Hypothalamus (tissue), 51 donors: ENCODE results near the gene SLCO1A2.
"Not testable (repeated sequence)": the region's sequence is repeated elsewhere in the genome, so short reads cannot be mapped to it uniquely, and the experiment has no call there.

Experiments
- DNase-seq, 51 donors: peaks; one replicate each; lab custom pipeline; 2025; lab: John Stamatoyannopoulos, UW

The SLCO1A2 gene

GRCh38 chr12:21334771-21335325 lies at the start of gene SLCO1A2:
Gene SLCO1A2 (minus strand): TSS chr12:21334917. CDS start chr12:21334647, 270 bp downstream.
- no peak for DNase-seq

DNA sequence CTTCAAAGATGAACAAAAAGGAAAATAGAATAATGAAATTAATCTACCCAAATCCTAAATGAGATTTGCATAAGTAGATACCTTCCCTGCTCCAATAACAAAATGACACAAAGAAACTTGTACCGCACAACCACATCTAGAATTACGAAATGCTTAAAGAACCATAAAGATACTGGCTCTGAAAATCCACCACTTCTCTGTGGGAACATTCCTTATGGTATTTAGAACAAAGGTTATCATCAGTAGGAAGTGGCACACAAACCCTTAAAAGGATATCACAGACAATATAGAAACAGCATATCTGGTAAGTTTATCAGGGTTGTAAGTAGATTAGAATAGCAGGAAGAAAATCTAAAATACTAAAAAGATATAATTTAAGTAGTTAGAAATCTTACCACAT lies 49.5 kb upstream of the SLCO1A2 start:
- no peak for DNase-seq

DNA sequence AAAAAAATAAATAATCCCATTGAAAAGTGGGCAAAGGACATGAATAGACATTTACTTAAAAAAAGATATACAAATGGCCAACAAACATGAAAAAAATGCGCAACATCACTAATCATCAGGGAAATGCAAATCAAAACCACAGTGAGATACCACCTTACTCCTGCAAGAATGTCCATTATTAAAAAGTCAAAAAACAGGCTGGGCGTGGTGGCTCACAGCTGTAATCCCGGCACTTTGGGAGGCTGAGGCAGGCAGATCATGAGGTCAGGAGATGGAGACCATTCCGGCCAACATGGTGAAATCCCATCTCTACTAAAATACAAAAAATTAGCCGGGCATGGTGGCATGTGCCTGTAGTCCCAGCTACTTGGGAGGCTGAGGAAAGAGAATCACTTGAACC lies 46.6 kb upstream of the SLCO1A2 start:
- not testable (repeated sequence) for DNase-seq

GRCh38 chr12:21379218-21379617 lies 44.5 kb upstream of the SLCO1A2 start:
- no peak for DNase-seq

DNA sequence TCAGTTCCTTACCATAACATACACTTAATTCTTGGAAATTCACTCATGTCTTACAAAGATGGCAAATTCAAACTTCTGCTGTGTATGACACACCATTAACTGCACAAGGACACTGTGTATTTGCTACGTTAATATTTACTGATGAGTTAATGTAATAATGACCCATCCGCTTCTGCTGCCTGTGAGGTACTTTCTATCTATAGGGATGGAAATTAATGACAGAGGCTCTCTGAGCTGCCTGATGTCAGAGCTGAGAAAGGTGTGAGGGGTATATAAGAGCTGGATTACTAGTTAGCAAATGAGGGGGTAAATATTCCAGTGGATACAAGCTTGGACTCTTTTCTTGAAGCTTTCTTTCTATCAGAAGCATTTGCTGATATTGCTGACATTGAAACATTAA lies 37.9 kb upstream of the SLCO1A2 start, which contains the start of gene IAPP:
Gene IAPP, plus strand, starts transcription at position 301 of the 400 bp plus-strand sequence. CDS start 450 bp downstream, outside the sequence.
- DNase-seq: no peak

DNA sequence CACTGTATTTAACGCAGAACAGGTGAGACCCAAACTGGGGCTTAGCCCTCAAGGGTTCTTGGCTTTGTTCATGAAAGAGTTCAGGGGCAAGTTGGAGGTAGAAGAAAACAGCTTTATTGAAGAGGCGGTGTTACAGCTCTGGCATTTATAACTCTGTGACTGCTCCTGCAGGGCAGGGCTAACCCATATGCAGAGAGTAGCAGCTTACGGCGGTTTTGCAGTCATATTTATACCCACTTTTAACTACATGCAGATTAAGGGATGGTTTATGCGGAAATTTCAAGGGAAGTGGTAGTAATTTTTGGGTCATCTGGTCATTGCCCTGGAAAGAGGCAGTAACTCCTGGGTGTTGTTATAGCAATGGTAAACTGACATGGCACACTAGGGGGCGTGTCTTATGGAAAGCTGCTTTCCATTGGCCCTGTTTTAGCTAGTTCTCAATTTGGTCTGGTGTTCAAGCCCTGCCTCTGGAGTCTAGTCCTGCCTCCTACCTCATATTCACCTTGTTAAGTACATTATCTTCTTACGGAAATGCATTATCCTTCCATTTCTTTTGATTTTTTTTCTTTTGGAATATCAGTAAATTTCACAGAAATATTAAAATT lies 36.2 kb upstream of the SLCO1A2 start:
- no peak for DNase-seq

GRCh38 chr12:21369141-21369980 lies 34.6 kb upstream of the SLCO1A2 start:
- no peak for DNase-seq

- not testable (repeated sequence) for DNase-seq
Observed at GRCh38 chr12:21360632-21361031, 25.9 kb upstream of the SLCO1A2 start.

- no peak for DNase-seq
Observed at GRCh38 chr12:21354641-21355040, 19.9 kb upstream of the SLCO1A2 start.

DNA sequence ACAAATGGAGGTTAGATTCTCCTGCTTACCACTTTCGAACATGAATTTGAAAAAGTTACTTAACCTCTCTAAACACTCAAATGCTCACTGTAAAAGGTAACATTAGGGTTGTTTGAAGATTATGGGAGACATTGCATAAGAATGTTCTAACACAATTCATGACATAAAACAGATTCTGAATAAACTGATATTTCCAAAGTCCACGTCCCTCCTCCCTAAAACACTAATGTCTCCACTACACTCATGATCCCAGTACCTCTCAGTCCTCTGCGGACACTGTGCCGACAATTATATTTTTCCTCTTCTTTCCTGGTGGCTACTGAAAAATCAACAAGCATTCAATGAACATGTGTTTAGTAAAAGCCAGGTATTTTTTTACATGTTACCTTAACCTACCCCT lies 19.2 kb upstream of the SLCO1A2 start:
- no peak for DNase-seq

- DNase-seq: no peak
Observed at GRCh38 chr12:21353487-21353886, 18.8 kb upstream of the SLCO1A2 start.

DNA sequence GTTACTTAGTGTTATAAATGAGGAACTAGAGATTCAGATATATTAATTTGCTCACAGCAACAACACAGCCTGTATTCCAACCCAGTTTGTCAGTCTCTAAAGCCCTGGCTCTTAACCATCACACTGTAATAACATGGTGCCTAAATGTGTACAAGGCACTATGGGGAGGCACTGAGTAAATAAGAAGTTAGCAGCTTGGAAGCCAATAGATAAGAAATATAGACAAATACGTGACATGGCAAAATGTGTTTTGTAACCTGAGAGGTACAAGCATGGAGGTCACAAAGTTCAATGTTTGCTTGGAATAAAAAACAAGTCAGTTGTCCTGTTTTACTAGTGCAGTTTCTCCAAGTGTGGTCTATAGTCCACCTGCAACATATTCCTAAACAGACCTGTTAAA lies 16.3 kb upstream of the SLCO1A2 start:
- no peak for DNase-seq

- no peak for DNase-seq
Observed at GRCh38 chr12:21346542-21347205, 12.0 kb upstream of the SLCO1A2 start.

- DNase-seq: no peak
Observed at GRCh38 chr12:21343636-21344035, 8.9 kb upstream of the SLCO1A2 start.

DNA sequence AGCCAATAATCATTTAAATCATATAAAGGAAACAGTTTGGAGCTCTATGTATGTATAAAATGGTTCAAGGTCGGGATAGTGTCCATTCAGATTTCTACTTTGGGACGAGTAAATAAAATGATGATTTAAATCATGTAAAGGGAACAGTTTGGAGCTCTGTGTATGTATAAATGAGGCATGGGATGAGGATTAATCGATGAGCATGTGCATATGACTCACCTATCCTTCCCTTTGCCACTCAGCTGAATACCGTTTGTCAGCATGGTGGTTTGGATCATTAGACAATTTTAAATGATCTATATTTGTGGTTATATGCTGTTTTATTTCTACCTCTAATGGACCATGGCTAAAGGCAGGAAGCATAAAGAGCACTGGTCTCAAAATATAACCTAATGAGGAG lies 7.1 kb upstream of the SLCO1A2 start:
- no peak for DNase-seq

DNA sequence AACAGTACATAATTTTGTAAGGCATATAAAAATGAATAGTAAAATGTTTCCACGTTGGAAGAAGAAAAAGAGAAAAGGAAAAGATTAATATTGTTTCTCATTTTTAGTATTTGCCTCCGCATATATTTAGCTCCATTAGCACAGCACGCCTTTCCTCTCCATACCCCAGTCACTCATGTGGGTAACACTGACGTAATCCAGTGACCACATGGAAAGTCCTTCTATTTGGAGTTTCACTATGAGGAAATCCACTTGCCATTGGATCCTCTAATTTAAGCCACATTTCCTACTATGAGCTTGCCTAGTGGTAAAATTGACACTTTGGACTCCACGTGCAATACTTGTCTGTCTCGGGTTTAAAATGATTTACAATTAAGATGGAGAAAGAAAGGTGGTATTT lies 5.7 kb upstream of the SLCO1A2 start:
- no peak for DNase-seq

- DNase-seq: no peak
Observed at GRCh38 chr12:21339921-21340320, 5.2 kb upstream of the SLCO1A2 start.

DNA sequence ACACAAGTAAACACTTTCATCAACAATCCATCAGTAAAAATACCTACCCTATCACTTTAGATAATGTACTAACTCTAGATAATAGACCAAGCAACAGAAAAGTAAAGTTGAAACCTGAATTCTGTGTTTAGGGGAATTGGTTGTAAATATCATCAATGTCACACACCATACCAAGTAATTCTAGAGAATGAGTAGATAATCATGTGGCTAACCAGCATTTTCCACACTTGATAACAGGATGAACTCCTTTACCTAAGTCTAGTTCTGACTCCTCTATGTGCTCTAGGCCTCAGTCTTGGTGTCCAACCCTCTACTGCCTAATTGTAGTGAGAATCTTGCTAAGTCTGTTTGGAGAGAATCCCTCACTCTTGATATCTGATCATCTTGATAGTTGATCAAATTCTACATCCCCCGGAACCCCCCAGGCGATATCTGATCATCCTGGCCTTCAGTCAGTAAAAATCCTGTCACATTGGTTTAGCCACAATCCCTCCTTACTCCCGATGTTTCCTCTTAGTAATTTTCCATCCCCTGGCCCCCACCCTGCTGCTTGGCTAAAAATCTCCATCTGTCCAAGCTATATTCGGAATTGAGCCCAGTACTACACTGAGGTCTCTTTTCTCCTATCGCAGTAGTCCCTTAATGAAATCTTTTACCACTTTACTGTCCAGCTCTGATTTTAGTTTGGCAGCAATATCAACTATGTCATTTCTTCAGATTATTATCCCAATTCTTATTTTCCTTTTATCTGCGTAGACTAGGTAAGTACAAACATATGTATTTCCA lies 3.4 kb upstream of the SLCO1A2 start:
- DNase-seq: peak in 2 of 51 donors; percentile 35 to 65

GRCh38 chr12:21337453-21337852 lies 2.7 kb upstream of the SLCO1A2 start:
- peak in 3 of 51 donors; percentile 12 to 50 (median 17) for DNase-seq

- DNase-seq: peak in 30 of 51 donors; percentile 2 to 78 (median 31)
Observed at GRCh38 chr12:21336656-21337055, 1.9 kb upstream of the SLCO1A2 start.
